Upper lobe of left lung (tissue), 4 donors: ENCODE results near the gene ARHGEF6.

Experiments used
- CTCF ChIP-seq, 6 experiments: fragments of 450-650 bp in 4 of 6; fragments of 200-600 bp in 2 of 6; sonication (generic) in 2 of 6; IDR thresholded peaks; one replicate each; pipeline ENCODE4 v1.5.1; 2016 to 2019; ENCODE audit warnings: antibody characterized with exemption in 6 of 6
- EP300 ChIP-seq, 4 donors: sonication (generic); formaldehyde crosslinking; IDR thresholded peaks; one replicate each; pipeline ENCODE4 v1.5.1; 2017; ENCODE audit warnings: antibody characterized with exemption in 4 of 4, control low read depth in 2 of 4

- TF ChIP-seq EP300 (IDR thresholded peaks at IDR 0.05): no peak
- TF ChIP-seq CTCF (IDR thresholded peaks at IDR 0.05): no peak
These were observed 34.4 kb upstream of the ARHGEF6 start for GRCh38 chrX:136814847-136815750.
